Fibroblast of villous mesenchyme (primary cell): ENCODE results near the gene ASPRV1. TPM values are rescaled to one million over a fixed set of nuclear protein-coding genes. Genes with fewer than 3 reads are reported as not detected.

Source experiments
- DNase-seq: peaks from one replicate; pipeline ENCODE4 v3.0.0-alpha.2; 2010; ENCODE audit warnings: low read depth
- H3K4me3 ChIP-seq: 2 replicates; pipeline ENCODE4 v1.5.1; 2011; ENCODE audit warnings: low read depth, mild to moderate bottlenecking, low read length
- total RNA-seq: library from RNA; depleted of rRNA; stranded (reverse); fragments of >200 nt; gene quantifications from 2 replicates; pipeline ENCODE4 v1.2.3, GENCODE V29; 2012
- TF ChIP-seq, protein P1 (sequence below): IDR thresholded peaks from 2 replicates; pipeline ENCODE4 v1.5.1; 2012; ENCODE audit warnings: low read depth, mild to moderate bottlenecking, low read length; ENCODE audit not compliant: insufficient read depth

The ASPRV1 gene
- total RNA-seq, 1 donor: 0.43 TPM

DNA sequence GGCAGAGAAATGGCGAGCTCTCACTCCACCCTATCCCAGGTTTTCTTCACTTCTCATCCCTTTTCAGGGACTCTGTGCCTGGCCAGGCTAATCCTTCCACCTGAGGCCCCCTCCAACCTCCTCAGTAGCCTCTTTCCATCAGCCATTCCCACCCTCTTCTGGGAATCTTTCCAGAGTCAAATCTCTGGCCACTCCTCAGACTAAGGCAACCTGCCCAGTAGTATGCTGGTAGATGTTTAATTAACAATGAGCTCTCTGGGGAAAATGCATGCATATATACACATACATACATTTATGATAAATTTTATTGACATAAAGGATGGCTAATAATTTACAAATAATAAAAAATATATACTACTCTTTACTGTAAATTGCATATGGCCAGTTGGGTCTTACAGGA is 11.4 kb upstream of the ASPRV1 start:
- H3K4me3 ChIP-seq: no peak overlapping the region
- no peak for DNase-seq
- TF ChIP-seq, protein P1, sequence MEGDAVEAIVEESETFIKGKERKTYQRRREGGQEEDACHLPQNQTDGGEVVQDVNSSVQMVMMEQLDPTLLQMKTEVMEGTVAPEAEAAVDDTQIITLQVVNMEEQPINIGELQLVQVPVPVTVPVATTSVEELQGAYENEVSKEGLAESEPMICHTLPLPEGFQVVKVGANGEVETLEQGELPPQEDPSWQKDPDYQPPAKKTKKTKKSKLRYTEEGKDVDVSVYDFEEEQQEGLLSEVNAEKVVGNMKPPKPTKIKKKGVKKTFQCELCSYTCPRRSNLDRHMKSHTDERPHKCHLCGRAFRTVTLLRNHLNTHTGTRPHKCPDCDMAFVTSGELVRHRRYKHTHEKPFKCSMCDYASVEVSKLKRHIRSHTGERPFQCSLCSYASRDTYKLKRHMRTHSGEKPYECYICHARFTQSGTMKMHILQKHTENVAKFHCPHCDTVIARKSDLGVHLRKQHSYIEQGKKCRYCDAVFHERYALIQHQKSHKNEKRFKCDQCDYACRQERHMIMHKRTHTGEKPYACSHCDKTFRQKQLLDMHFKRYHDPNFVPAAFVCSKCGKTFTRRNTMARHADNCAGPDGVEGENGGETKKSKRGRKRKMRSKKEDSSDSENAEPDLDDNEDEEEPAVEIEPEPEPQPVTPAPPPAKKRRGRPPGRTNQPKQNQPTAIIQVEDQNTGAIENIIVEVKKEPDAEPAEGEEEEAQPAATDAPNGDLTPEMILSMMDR: no peak

DNA sequence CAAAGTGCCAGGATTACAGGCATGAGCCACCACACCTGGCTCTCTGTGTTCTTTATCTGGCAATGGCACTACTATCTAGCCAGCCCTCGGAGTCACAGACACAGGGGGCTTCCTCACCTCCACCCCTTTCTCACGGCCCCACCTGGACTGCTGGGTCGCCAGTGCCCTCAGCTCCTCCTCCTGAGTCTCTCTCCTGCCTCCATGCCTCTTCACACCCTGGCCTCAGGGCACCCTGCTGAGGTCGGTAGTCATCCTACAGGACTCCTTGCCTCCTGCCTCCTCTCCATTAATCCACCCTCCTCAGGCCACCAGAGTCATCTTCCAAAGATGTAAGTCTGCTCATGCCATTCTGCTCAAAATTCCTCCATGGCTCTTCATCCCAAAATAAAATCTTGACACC is 8.6 kb upstream of the ASPRV1 start:
- DNase-seq: no peak
- no peak overlapping the region for H3K4me3 ChIP-seq
- TF ChIP-seq, protein P1: no peak

DNA sequence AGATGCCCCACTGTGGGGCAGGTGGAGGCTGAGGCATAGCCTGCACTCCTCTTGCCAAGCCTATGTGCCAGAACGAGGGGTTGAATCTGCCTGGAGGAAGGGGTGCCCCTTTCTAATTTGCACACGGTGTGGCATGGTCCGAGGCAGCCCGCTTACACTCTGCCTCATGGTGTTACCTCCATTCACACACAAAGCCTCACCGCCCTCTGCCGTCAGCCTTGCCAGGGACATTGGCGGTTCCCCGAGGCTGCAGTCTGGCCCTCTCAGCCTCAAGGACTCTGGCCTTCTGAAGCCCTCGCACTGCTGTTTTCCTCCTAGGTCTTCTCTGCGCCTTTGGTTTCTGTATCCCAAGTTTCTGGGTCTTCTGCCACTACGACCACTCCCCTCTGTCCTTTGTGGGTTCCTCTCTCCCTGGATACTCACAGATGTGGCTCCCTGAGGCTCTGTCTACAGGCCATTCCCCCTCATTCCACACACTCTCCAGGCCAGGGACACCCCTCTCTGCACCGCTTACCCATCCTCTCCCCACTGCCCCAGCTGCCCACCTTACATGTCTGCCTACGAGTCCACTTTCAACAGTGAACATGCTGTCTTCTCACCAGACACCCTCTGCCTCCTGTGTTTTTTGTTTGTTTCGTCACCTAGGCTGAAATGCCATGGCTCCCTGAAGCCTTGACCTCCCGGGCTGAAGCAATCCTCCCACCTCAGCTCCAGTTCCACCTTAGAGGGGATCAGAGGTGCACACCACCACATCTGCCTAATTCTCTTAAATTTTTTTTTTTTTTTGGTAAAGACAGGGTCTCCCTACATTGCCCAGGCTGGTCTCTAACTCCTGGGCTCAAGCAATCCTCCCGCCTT is 7.9 kb upstream of the ASPRV1 start:
- H3K4me3 ChIP-seq: no peak overlapping the region
- TF ChIP-seq, protein P1: no peak
- DNase-seq: no peak

DNA sequence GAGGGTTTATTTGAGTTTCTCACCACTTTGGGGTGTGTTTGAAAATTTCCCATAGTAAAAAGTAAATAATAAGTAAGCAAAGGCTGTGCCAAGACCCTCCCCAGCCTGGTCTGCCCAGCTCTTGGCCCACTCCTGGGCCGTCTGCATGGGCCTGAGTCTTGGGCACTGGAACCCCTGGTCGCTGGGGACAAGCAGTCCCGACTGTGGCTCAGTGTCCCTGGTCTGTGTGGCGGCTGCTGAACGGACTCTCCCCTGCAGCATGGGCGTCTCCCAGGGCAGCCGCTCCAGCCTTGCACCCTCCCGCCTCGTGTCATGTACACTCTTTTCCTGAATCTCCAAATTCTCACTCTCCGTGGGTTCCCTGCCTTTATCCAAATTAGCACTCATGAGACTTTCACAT is 7.2 kb upstream of the ASPRV1 start:
- DNase-seq: no peak
- no peak overlapping the region for H3K4me3 ChIP-seq
- TF ChIP-seq, protein P1: no peak

DNA sequence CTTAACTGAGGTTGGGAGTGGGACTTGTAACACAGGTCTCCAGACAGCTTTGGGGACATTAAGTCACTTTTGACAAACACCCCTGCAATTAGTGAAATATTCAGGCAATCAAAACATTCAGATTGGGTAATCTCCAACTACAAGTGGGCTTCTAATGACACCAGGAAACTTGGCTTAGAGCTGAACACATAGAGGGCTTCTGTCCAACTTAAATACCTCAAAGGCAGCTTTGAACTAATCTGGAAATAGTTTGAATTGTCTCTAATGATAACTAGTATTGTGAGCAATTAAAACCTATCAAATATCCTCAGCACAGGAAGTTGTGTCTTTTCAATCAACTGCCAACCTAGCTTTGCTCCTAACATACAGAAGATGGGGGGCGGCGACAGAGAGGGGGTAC is 5.1 kb upstream of the ASPRV1 start:
- DNase-seq: no peak
- H3K4me3 ChIP-seq: no peak overlapping the region
- TF ChIP-seq, protein P1: no peak

DNA sequence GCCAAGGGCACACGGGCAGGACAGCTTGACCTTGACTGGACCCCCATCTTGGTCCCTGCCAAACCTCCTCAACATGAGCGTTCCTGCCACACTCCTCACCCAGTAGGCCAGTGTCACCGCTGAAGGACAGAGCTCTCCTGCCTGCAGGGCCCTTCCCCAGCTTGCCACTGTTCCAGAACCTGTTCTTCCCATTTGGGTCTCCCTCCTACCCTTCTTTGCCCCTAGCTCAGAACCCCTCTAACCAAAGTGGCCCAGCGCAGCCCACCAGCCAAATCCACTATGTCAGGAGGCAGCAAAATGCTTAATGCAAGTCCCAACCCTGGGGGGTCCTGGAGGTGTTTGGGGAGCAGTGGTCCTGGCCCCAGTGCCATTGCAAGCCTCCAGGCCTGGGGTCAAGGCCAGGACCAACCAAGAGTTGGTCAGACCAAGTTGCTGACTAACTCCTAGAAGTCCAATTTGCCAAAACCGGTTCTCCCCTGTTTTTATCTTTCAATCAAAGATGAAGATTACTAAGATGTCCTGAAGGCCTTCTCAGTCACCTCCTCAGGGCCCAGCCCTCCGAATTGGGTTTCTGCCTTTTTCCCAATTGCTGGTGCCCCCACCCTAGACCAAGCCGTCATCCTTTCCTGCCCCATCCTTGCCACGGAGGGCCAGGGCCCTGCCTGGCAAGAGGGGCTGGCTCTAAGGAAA is 4.5 kb upstream of the ASPRV1 start:
- TF ChIP-seq, protein P1: no peak
- H3K4me3 ChIP-seq: no peak overlapping the region
- no peak for DNase-seq
